ENCODE data around the gene ADAD2.

GRCh38 chr16:84143081-84143480 is 47.9 kb upstream of the ADAD2 start:
- no peak for TF ChIP-seq CTCF (IDR thresholded peaks at IDR 0.05)
- no peak for TF ChIP-seq POLR2A (IDR thresholded peaks at IDR 0.05)
- no peak for TF ChIP-seq POLR2AphosphoS5 (IDR thresholded peaks at IDR 0.05; ENCODE audit: insufficient read depth in 1 of 2, low read depth in 1 of 2)

Data from vagina (tissue), 2 donors.